GM19468 (cell line): ENCODE results near the gene CLCN3.
"Not testable (repeated sequence)": the region's sequence is repeated elsewhere in the genome, so short reads cannot be mapped to it uniquely, and the experiment has no call there.

Experiments
- ATAC-seq: cut with Tn5 transposase; IDR thresholded peaks from one replicate; pipeline ENCODE4 v1.9.1; 2021; ENCODE audit warnings: mild to moderate bottlenecking, moderate library complexity, moderate number of reproducible peaks; ENCODE audit not compliant: unreplicated experiment; ENCODE audit errors: extremely low read depth

The CLCN3 gene

GRCh38 chr4:169650227-169650936 lies 30.0 kb downstream of the CLCN3 start:
- ATAC-seq: no peak

- ATAC-seq: no peak
Observed at GRCh38 chr4:169652535-169652934, 32.2 kb downstream of the CLCN3 start.

- no peak for ATAC-seq
Observed at GRCh38 chr4:169655401-169655800, 35.0 kb downstream of the CLCN3 start.

DNA sequence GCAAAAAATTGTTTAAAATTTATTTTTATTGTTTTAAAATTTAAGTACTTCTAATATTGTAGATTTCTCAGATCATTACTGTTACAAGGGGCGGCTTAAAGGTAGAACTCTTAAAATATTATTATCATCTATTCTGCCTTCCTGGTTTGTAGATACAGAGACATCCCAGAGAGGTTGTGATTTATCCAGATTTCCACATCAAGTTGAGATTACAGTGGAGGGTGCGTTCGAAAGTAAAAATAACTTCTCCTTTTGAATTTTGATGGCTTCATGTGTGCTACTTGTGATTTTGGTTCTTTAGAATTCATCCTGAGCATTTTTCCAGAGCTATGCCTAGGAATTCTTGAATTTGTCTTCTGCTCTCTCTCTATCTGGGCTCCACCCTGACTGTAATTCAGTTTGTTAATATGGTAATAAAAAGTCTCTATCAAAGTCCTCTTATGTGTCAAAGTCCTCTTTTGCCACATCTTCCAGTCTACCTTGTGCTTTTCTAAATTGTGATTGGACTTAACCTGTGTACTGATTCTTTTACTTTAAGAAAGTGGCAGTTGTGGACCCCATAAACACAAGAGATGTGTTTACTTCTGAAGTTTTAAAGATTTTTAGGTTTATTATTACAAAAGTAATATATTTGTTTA lies 37.2 kb downstream of the CLCN3 start:
- ATAC-seq: no peak

DNA sequence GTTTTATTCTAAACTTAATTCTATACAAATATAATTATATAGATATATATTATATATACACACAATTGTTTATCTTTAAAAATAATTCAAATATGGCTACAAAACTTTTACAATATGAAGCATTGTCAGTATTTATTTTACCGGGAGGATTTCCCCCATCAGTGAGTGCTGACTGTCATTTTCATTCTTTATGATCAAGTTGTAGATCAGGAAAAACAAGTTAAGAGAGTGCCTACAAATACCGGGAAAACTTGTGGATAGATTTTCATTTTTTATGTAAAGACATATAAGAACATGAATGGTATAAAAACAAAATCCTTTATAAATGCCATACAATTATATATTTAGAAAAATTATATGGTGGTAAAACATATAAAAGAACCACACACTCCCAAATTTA lies 37.8 kb downstream of the CLCN3 start:
- ATAC-seq: no peak

GRCh38 chr4:169658975-169659715 lies 38.8 kb downstream of the CLCN3 start:
- no peak for ATAC-seq

GRCh38 chr4:169659716-169660670 lies 39.6 kb downstream of the CLCN3 start:
- ATAC-seq: peak; percentile 98

DNA sequence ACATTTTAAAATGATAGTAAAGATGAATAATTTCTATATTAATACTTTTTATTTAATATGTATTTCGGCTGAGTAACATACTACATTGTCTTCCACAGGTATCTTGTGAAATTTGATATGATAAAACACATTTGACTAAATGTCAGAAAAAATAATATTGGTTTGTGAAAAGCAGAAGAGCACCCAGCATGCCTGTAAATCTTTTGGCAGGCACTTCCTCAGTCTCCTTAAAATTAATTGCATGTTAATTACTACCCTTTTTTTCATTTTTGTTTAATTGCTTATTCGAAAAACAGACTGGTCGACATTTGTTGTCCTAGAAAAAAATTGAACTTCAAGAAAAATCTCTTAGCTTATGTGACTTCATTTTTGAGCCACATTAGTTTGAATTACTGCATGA lies 40.6 kb downstream of the CLCN3 start:
- ATAC-seq: no peak

DNA sequence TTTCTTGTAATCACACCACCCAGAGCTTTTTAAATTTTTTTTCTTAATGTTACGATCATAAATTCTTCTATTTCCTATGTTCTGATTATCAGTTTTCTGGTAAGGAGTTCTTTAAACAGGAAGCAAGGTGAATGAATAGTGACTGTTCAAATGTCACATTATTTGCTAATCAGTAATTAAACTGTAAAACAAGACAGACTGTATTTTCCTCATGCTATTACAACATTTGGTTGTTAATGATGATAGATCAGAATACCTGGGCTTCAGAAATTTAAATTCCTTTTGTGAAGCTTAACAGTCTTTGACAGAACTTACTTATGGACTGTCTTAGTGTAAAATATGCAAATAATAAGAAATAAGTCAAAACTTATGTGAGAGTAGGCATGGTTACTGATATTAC lies 41.4 kb downstream of the CLCN3 start:
- no peak for ATAC-seq

GRCh38 chr4:169662206-169662605 lies 41.8 kb downstream of the CLCN3 start:
- ATAC-seq: no peak

DNA sequence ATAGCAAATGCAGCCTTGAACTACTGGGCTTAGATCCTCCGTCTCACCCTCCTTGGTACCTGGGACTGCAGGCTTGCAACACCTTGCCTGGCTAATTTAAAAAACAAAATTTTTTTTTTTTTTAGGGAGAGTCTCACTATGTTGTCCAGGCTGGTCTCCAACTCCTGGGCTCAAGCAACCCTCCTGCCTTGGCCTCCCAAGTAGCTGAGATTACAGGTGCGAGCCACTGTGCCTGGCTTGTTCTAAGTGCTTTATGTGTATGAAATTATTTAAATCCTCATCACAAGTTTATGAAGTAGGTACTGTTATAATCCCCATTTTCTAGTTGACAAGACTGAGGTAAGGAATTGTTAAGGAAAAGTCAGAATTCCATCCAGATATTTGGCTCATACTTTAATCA lies 43.0 kb downstream of the CLCN3 start:
- ATAC-seq: no peak

DNA sequence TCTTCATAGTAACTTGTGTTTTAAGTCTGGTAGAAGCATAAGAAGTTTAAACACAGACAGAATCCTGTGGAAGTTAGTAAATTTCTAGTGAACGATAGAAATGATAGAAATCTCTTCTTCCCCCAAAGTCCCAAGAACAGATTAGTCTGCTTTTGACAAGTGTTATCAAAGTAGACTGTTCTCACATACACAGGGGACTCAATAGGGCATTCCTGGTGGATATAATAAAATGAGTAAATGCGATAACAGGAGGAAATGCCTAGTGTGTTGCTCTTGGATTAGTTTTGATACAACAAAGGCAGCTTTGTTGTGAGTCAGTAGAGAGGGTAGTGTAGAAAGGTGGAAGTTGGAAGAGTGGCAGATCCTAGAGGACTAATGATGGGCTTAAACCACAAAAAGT lies 43.5 kb downstream of the CLCN3 start:
- ATAC-seq: no peak

DNA sequence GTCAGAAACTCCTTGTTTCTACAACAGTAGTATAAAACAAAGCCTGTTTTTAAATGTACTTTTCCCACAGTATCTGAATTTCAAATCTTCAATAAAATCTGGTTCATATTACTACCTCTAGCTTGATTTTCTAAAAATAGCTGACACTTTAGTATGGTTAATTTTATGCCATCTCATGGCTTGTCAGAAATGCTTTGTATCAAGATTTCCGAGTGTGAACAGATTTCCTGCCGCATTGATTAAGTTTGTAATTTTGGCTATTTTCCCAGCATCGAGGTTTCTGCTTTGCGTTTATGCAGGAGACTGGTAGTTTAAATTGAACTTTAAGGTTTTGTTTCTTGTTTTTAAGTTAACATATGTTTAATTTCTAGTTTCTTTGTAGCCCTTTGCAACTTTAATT lies 44.2 kb downstream of the CLCN3 start:
- ATAC-seq: no peak

GRCh38 chr4:169665046-169665737 lies 44.8 kb downstream of the CLCN3 start:
- ATAC-seq: no peak

DNA sequence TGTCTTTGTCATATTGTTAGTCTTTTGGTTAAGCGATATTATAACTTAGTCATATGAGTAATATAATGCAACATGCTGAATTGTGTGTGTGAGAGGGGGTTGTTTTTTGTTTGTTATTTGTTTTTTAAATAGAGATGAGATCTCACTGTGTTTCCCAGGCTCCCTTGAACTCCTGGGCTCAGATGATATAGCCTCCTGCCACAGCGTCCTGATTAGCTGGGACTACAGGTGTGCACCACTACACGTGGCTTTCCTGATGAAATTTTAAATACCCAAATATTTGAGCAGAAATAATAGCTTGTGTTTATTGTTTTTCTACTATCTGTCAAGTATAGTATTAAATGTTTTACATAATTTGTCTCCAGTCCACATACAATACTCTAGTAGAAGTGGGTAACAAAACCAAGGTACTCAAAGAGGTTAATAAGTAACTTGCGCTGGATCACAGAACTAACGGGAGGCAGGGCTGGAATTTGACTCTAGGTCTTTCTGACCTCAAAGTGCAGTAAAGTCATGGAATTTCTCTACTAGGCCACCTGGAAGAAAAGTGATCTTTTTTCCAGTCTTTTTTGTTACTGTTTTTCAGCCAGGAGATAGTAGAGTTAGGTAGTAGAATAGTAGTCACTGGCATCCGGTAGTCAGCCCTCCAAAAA lies 47.8 kb downstream of the CLCN3 start:
- no peak for ATAC-seq

DNA sequence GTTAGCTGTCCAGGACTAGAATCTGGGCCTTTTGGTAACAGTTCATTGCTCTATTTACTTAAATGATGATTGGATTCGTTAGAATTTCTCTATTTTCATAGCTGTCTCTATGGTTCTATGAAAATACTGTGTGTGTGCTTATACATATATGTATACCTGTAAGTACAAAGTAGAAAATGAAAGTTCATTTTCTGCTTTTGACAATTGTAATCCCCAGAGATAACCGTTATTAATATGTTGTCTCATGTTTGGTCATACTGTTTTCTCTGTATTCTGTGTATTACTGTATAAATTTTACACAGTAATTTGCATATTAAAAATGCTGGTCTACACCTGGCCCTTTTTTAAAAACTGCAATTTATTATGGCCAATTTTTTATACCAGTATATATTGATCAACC lies 55.4 kb downstream of the CLCN3 start:
- peak; percentile 44 for ATAC-seq

- no peak for ATAC-seq
Observed at GRCh38 chr4:169677150-169677748, 56.9 kb downstream of the CLCN3 start.

DNA sequence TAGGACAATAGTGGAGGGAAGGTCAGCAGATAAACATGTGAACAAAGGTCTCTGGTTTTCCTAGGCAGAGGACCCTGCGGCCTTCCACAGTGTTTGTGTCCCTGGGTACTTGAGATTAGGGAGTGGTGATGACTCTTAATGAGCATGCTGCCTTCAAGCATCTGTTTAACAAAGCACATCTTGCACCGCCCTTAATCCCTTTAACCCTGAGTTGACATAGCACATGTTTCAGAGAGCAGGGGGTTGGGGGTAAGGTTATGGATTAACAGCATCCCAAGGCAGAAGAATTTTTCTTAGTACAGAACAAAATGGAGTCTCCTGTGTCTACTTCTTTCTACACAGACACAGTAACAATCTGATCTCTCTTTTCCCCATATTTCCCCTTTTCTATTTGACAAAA lies 58.1 kb downstream of the CLCN3 start:
- not testable (repeated sequence) for ATAC-seq
